ENCODE measurements around the gene SF3A1.

DNA sequence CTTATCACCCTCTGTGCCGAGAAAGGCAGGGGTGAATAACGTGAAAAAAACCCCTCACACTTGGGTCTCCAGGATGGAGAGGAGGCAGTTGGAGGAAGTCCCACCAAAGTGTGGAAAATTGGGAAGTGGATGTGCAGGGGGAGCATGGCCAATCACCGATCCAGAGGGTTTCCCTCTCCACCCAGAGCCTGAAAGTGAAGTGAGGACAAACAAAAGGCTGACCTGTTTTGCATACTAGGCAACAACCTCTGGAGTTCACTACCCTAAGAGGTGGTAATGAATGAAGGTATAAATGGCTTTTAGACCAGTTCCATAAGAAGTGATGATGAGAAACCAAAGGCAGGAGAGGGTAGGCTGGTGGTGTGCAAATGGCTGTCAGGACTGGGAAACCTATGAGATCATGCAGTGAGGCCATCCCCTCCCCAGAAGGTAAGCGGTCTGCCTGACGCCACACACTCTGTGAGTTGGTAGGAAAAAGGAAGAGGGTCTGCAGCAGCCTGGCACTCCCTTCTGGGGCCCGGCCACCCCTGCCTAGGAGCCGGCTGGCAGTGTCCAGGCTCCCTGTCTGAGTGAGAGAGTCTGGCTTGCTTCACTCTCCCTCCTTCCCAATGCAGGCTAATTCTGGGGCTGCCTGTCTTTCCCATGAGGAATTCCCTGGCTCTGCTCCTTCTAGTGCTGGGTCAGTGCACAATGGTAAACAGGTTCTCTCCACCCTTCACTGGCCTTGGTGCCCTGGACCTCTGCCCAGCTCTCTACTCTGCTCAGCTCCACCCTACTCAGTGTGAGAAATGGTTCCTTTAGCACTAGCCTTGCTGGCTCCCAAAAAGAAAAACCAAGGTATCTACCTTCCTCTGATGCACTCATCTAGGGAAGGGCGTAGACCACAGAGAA is 45.6 kb downstream of the SF3A1 start:
- TF ChIP-seq, protein P1, sequence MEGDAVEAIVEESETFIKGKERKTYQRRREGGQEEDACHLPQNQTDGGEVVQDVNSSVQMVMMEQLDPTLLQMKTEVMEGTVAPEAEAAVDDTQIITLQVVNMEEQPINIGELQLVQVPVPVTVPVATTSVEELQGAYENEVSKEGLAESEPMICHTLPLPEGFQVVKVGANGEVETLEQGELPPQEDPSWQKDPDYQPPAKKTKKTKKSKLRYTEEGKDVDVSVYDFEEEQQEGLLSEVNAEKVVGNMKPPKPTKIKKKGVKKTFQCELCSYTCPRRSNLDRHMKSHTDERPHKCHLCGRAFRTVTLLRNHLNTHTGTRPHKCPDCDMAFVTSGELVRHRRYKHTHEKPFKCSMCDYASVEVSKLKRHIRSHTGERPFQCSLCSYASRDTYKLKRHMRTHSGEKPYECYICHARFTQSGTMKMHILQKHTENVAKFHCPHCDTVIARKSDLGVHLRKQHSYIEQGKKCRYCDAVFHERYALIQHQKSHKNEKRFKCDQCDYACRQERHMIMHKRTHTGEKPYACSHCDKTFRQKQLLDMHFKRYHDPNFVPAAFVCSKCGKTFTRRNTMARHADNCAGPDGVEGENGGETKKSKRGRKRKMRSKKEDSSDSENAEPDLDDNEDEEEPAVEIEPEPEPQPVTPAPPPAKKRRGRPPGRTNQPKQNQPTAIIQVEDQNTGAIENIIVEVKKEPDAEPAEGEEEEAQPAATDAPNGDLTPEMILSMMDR (conservative IDR thresholded peaks at IDR 0.05 in 1 of 2, IDR thresholded peaks at IDR 0.05 in 1 of 2; ENCODE audit: low read depth in 1 of 2, low read length in 2 of 2): no peak
- no peak for TF ChIP-seq EZH2 (IDR thresholded peaks at IDR 0.05; ENCODE audit: low read length, missing control alignments)

Measured in fibroblast of lung (primary cell).